ENCODE measurements around the gene ZNF76. TPM values are rescaled to one million over a fixed set of nuclear protein-coding genes. Genes with fewer than 3 reads are reported as not detected.
"Not testable (repeated sequence)": the region's sequence is repeated elsewhere in the genome, so short reads cannot be mapped to it uniquely, and the experiment has no call there.

The ZNF76 gene
- polyA plus RNA-seq, 2 of the 4 experiments (the other 2 are of a cell fraction), result 7.9 to 10.5 TPM

DNA sequence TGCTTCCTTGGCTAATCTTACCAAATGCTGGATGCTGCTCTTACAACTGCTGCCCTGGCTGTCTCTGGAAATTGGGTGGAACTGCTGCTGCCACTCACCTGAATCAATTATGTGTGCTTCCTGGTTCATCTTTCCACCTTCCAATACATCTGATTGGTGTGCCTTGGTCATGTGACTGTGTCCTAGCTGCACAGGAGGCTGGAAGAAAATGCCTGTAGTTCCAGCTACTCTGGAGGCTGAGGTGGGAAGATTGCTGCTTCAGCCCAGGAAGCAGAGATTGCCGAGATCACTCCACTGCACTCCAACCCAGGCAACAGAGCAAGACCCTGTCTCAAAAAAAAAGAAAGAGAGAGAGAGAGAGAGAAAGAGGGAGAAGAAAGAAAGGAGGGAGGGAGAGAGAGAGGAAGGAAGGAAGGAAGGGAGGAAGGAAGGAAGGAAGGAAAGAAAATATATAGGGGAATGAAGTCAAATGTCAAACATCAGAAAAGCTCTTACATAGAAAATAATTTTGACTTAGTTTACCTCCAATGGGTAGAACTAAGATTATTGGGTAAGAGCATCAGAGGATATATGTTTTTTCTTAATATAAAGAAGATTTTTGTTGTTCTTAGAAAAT, 68.7 kb downstream of the ZNF76 start:
- Histone ChIP-seq H3K4me1 (no peaks in the 10 kb centered on the region), H3K27ac (no peak overlapping the region), H3K9me3 (no peaks in the 10 kb centered on the region), H3K4me2 (no peak overlapping the region), H3K4me3 (no peak overlapping the region)
- no peak for DNase-seq (ENCODE audit: low read depth in 1 of 2, low spot score in 1 of 2)
- POLR2A ChIA-PET, result no interaction called here
- no peak for FAIRE-seq
- CTCF ChIA-PET, result interaction anchor here (0.6 to 6.0 kb wide), 13 partner anchors 10 to 140 kb away, joined by 3 to 30 read pairs (median 5); partner anchors contain the start of genes PPARD and RPL10A
- no peak for ATAC-seq
- peak; percentile 29; the same call in 1 of the 2 replicates for TF ChIP-seq USF2 (IDR thresholded peaks at IDR 0.05)
- TF ChIP-seq TFCP2L1 (CRISPR knock-in tag; IDR thresholded peaks at IDR 0.05), result no peak
- 71% methylated on average over 1 of the region's 1 CpG for WGBS (ENCODE audit: missing lambda C conversion rate)

DNA sequence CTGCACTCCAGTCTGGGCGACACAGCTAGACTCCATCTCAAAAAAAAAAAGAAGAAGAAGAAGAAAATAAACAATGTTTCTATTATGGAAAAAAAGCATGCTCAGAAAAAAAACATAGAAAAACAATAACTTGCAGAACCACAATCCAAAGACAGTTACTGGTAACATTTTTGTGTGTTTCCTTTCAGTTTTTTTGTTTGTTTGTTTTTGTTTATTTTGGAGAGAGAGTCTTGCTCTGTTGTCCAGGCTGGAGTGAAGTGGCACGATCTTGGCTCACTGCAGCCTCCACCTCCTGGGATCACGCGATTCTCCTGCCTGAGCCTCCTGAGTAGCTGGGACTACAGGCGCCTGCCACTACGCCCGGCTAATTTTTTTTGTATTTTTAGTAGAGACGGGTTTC, 69.4 kb downstream of the ZNF76 start:
- DNase-seq (ENCODE audit: low read depth in 1 of 2, low spot score in 1 of 2); FAIRE-seq; H3K4me3 ChIP-seq; POLR2A ChIA-PET; H3K27ac ChIP-seq; H3K4me1 ChIP-seq; ATAC-seq; H3K9me3 ChIP-seq; H3K4me2 ChIP-seq: not testable (repeated sequence)
- 74% methylated on average over 8 of the region's 8 CpGs for WGBS (ENCODE audit: missing lambda C conversion rate)
- CTCF ChIA-PET, result interaction anchor here (0.6 to 6.0 kb wide), 6 partner anchors 13 to 118 kb away, joined by 3 to 30 read pairs (median 10); partner anchors contain the start of gene PPARD

- Histone ChIP-seq H3K27ac (no peak overlapping the region), H3K4me1 (no peaks in the 10 kb centered on the region), H3K9me3 (no peaks in the 10 kb centered on the region), H3K4me2 (no peak overlapping the region), H3K4me3 (no peak overlapping the region)
- WGBS (ENCODE audit: missing lambda C conversion rate), result 82% methylated on average over 9 of the region's 9 CpGs
- FAIRE-seq, result no peak
- CTCF ChIA-PET, result interaction anchor here (0.6 to 6.0 kb wide), 2 partner anchors 11 to 117 kb away, joined by 3 to 30 read pairs; partner anchors contain the start of gene PPARD
- no peak for DNase-seq (ENCODE audit: low read depth in 1 of 2, low spot score in 1 of 2)
- TF ChIP-seq FOXS1 (CRISPR knock-in tag; IDR thresholded peaks at IDR 0.05) (no peak), RFX5 (IDR thresholded peaks at IDR 0.05) (no peak), HEYL (CRISPR knock-in tag; IDR thresholded peaks at IDR 0.05) (no peak), SMC3 (IDR thresholded peaks at IDR 0.05) (no peak), ESRRA (IDR thresholded peaks at IDR 0.05; ENCODE audit: borderline replicate concordance, low read length) (no peak), EHF (CRISPR knock-in tag; IDR thresholded peaks at IDR 0.05) (no peak), HDAC2 (IDR thresholded peaks at IDR 0.05) (no peak), CEBPB (IDR thresholded peaks at IDR 0.05) (no peak)
- TF ChIP-seq, protein P1, sequence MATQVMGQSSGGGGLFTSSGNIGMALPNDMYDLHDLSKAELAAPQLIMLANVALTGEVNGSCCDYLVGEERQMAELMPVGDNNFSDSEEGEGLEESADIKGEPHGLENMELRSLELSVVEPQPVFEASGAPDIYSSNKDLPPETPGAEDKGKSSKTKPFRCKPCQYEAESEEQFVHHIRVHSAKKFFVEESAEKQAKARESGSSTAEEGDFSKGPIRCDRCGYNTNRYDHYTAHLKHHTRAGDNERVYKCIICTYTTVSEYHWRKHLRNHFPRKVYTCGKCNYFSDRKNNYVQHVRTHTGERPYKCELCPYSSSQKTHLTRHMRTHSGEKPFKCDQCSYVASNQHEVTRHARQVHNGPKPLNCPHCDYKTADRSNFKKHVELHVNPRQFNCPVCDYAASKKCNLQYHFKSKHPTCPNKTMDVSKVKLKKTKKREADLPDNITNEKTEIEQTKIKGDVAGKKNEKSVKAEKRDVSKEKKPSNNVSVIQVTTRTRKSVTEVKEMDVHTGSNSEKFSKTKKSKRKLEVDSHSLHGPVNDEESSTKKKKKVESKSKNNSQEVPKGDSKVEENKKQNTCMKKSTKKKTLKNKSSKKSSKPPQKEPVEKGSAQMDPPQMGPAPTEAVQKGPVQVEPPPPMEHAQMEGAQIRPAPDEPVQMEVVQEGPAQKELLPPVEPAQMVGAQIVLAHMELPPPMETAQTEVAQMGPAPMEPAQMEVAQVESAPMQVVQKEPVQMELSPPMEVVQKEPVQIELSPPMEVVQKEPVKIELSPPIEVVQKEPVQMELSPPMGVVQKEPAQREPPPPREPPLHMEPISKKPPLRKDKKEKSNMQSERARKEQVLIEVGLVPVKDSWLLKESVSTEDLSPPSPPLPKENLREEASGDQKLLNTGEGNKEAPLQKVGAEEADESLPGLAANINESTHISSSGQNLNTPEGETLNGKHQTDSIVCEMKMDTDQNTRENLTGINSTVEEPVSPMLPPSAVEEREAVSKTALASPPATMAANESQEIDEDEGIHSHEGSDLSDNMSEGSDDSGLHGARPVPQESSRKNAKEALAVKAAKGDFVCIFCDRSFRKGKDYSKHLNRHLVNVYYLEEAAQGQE (IDR thresholded peaks at IDR 0.05), result no peak
- POLR2A ChIA-PET, result no interaction called here
- no peak for ATAC-seq
Measured at GRCh38 chr6:35330541-35331119, 71.1 kb downstream of the ZNF76 start.

DNA sequence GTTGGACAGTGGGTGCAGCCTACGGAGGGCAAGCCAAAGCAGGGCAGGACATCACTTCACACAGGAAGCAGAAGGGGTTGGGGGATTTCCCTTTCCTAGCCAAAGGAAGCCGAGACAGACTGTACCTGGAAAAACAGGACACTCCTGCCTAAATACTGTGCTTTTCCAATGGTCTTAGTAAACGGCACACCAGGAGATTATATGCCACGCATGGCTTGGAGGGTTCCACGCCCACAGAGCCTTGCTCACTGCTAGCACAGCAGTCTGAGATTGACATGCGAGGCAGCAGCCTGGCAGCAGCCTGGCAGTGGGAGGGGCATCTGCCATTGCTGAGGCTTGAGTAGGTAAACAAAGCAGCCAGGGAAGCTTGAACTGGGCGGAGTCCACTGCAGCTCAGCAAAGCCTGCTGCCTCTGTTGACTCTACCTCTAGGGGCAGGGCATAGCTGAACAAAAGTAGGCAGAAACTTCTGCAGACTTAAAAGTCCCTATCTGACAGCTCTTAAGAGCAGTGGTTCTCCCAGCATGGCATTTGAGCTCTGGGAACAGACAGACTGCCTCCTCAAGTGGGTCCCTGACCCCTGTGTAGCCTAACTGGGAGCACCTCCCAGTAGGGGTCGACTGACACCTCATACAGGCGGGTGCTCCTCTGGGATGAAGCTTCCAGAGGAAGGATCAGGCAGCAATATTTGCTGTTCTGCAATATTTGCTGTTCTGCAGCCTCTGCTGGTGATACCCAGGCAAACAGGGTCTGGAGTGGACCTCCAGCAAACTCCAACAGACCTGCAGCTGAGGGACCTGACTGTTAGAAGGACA, 72.7 kb downstream of the ZNF76 start:
- FAIRE-seq, result not testable (repeated sequence)

More for the DNA sequence above, 72.7 kb downstream of the ZNF76 start:
- ATAC-seq, result peak; percentile 77 to 87
- H3K9me3 ChIP-seq, H3K4me1 ChIP-seq, POLR2A ChIA-PET, H3K4me3 ChIP-seq, H3K27ac ChIP-seq: not testable (repeated sequence)
- 6% methylated on average over 7 of the region's 9 CpGs for WGBS (ENCODE audit: missing lambda C conversion rate)
- CTCF ChIA-PET, result interaction anchor here (0.7 to 6.0 kb wide), 6 partner anchors 10 to 135 kb away, joined by 3 to 30 read pairs (median 3); partner anchors contain the start of gene PPARD
- peak overlapping the region; percentile 64 for H3K4me2 ChIP-seq
- peak in 1 of 2 experiments; percentile 69 for DNase-seq (ENCODE audit: low read depth in 1 of 2, low spot score in 1 of 2)

Data from A549 (cell line).